H9 (cell line): ENCODE results near the gene CAMTA2. TPM values are rescaled to one million over a fixed set of nuclear protein-coding genes. Genes with fewer than 3 reads are reported as not detected.

Experiments
- DNase-seq: peaks from one replicate; pipeline ENCODE4 v3.0.0-alpha.2; 2017
- H2AFZ ChIP-seq: one replicate; pipeline ENCODE4 v1.6.1; 2013; ENCODE audit warnings: mild to moderate bottlenecking, low read length, control low read depth, moderate library complexity
- H2AK5ac ChIP-seq: 2 replicates; pipeline ENCODE4 v1.6.1; 2013; ENCODE audit warnings: low read length, control low read depth, mixed read lengths; ENCODE audit not compliant: insufficient read length
- H2BK120ac ChIP-seq: one replicate; pipeline ENCODE4 v1.6.1; 2013; ENCODE audit warnings: low read depth, mild to moderate bottlenecking, low read length, control low read depth, inconsistent platforms; ENCODE audit not compliant: poor library complexity, severe bottlenecking
- H2BK12ac ChIP-seq: 2 replicates; pipeline ENCODE4 v1.6.1; 2013; ENCODE audit warnings: low read length, control low read depth, mixed read lengths, low read depth; ENCODE audit not compliant: insufficient read length
- H2BK15ac ChIP-seq: 2 replicates; pipeline ENCODE4 v1.6.1; 2013; ENCODE audit warnings: low read depth, low read length, control low read depth
- H2BK20ac ChIP-seq: one replicate; pipeline ENCODE4 v1.6.1; 2013; ENCODE audit warnings: low read depth, mild to moderate bottlenecking, low read length, control low read depth, inconsistent platforms; ENCODE audit not compliant: poor library complexity, severe bottlenecking
- H2BK5ac ChIP-seq: 2 replicates; pipeline ENCODE4 v1.6.1; 2013; ENCODE audit warnings: low read length, control low read depth, mixed read lengths; ENCODE audit not compliant: insufficient read length
- H3K14ac ChIP-seq: 2 replicates; pipeline ENCODE4 v1.6.1; 2013; ENCODE audit warnings: low read length, control low read depth; ENCODE audit not compliant: insufficient read depth
- H3K18ac ChIP-seq: 2 replicates; pipeline ENCODE4 v1.6.1; 2013; ENCODE audit warnings: low read depth, mild to moderate bottlenecking, mixed read lengths, low read length, control low read depth; ENCODE audit not compliant: insufficient read length
- H3K23ac ChIP-seq: 2 replicates; pipeline ENCODE4 v1.6.1; 2013; ENCODE audit warnings: low read length, control low read depth, mixed read lengths, low read depth; ENCODE audit not compliant: insufficient read length
- H3K23me2 ChIP-seq: 2 replicates; pipeline ENCODE4 v1.6.1; 2013; ENCODE audit warnings: low read depth, mild to moderate bottlenecking, mixed read lengths, low read length, control low read depth; ENCODE audit not compliant: insufficient read length, poor library complexity, severe bottlenecking
- H3K27ac ChIP-seq: 2 replicates; pipeline ENCODE4 v1.5.1; 2013; ENCODE audit warnings: low read length, control low read depth, mixed read lengths, low read depth; ENCODE audit not compliant: insufficient read length
- H3K27me3 ChIP-seq: 2 replicates; pipeline ENCODE4 v1.6.1; 2013; ENCODE audit warnings: low read length, control low read depth, inconsistent platforms; ENCODE audit not compliant: insufficient read depth
- H3K4ac ChIP-seq: 2 replicates; pipeline ENCODE4 v1.6.1; 2013; ENCODE audit warnings: low read depth, mild to moderate bottlenecking, control low read depth, inconsistent platforms, low read length, moderate library complexity
- H3K4me1 ChIP-seq: 2 replicates; pipeline ENCODE4 v1.6.1; 2013; ENCODE audit warnings: low read length, control low read depth, inconsistent platforms; ENCODE audit not compliant: insufficient read depth
- H3K4me2 ChIP-seq: 2 replicates; pipeline ENCODE4 v1.6.1; 2013; ENCODE audit warnings: low read length, control low read depth, mixed read lengths; ENCODE audit not compliant: insufficient read length, insufficient read depth
- H3K56ac ChIP-seq: 2 replicates; pipeline ENCODE4 v1.6.1; 2013; ENCODE audit warnings: low read depth, mild to moderate bottlenecking, mixed read lengths, low read length, control low read depth; ENCODE audit not compliant: insufficient read length
- H3K79me1 ChIP-seq: 2 replicates; pipeline ENCODE4 v1.6.1; 2013; ENCODE audit warnings: low read depth, mild to moderate bottlenecking, moderate library complexity, low read length, control low read depth, inconsistent platforms; ENCODE audit not compliant: insufficient read depth, poor library complexity, severe bottlenecking
- H3K79me2 ChIP-seq: 2 replicates; pipeline ENCODE4 v1.6.1; 2013; ENCODE audit warnings: low read length, control low read depth, inconsistent platforms; ENCODE audit not compliant: insufficient read depth
- H3K9ac ChIP-seq: 2 replicates; pipeline ENCODE4 v1.6.1; 2013; ENCODE audit warnings: low read length, control low read depth, mixed read lengths; ENCODE audit not compliant: insufficient read length; ENCODE audit errors: extremely low read depth
- H3K9me3 ChIP-seq: one replicate; pipeline ENCODE4 v1.6.1; 2013; ENCODE audit warnings: low read depth, low read length, inconsistent platforms; ENCODE audit not compliant: control insufficient read depth
- H3T11ph ChIP-seq: one replicate; pipeline ENCODE4 v1.6.1; 2013; ENCODE audit warnings: mild to moderate bottlenecking, low read length, control low read depth, inconsistent platforms
- H4K20me1 ChIP-seq: one replicate; pipeline ENCODE4 v1.6.1; 2013; ENCODE audit not compliant: control insufficient read depth, insufficient read length, insufficient read depth
- H4K5ac ChIP-seq: 2 replicates; pipeline ENCODE4 v1.6.1; 2013; ENCODE audit warnings: low read depth, mild to moderate bottlenecking, mixed read lengths, low read length, control low read depth; ENCODE audit not compliant: insufficient read length
- H4K8ac ChIP-seq: replicated peaks from 2 replicates; pipeline ENCODE4 v1.6.1; 2013; ENCODE audit warnings: low read length, control low read depth, mixed read lengths, low read depth; ENCODE audit not compliant: insufficient read length
- H4K91ac ChIP-seq: 2 replicates; pipeline ENCODE4 v1.6.1; 2013; ENCODE audit warnings: low read depth, mild to moderate bottlenecking, moderate library complexity, mixed read lengths, low read length, control low read depth; ENCODE audit not compliant: insufficient read length
- H3K27ac Mint-ChIP-seq, 3 experiments: 2 replicates in 2 of 3; 3 replicates in 1 of 3; pipeline ENCODE4 v1.8.0; 2020 to 2021; ENCODE audit warnings: mixed read lengths in 3 of 3, mild to moderate bottlenecking in 1 of 3, moderate library complexity in 1 of 3
- H3K27me3 Mint-ChIP-seq: 2 replicates; pipeline ENCODE4 v1.8.0; 2021; ENCODE audit warnings: low read depth, mild to moderate bottlenecking, moderate library complexity, mixed read lengths
- H3K36me3 Mint-ChIP-seq, 3 experiments: 2 replicates in 2 of 3; 3 replicates in 1 of 3; pipeline ENCODE4 v1.8.0; 2020 to 2021; ENCODE audit warnings: low read depth in 3 of 3, mixed read lengths in 3 of 3; ENCODE audit not compliant: insufficient read depth in 1 of 3
- H3K4me1 Mint-ChIP-seq, 2 experiments: 2 replicates each; pipeline ENCODE4 v1.8.0; 2020; ENCODE audit warnings: mixed read lengths in 2 of 2
- H3K4me3 Mint-ChIP-seq, 2 experiments: 2 replicates in 1 of 2; 3 replicates in 1 of 2; pipeline ENCODE4 v1.8.0; 2020 to 2021; ENCODE audit warnings: mild to moderate bottlenecking in 2 of 2, mixed read lengths in 2 of 2, moderate library complexity in 1 of 2
- H3K9me3 Mint-ChIP-seq, 2 experiments: 2 replicates in 1 of 2; 3 replicates in 1 of 2; pipeline ENCODE4 v1.8.0; 2020; ENCODE audit warnings: mild to moderate bottlenecking in 2 of 2, mixed read lengths in 2 of 2, moderate library complexity in 1 of 2
- CTCF ChIP-seq: fragments of 200-600 bp; sonication (generic); conservative IDR thresholded peaks from 3 replicates; pipeline ENCODE4 v1.8.0; 2021; ENCODE audit warnings: antibody characterized with exemption, mild to moderate bottlenecking
- WGBS: extraction: QIAGEN DNeasy Blood & Tissue Kit; methylation state at CpG from one replicate; pipeline ENCODE4 v1.1.7; 2013; ENCODE audit warnings: missing lambda C conversion rate, low lambda C conversion rate, mixed read lengths; ENCODE audit not compliant: insufficient read length; ENCODE audit errors: extremely low coverage; 5-methylcytosine and 5-hydroxymethylcytosine counted together
- total RNA-seq: library from RNA; stranded (reverse); gene quantifications from 2 replicates; pipeline ENCODE4 v1.2.1, GENCODE V29; 2021

The CAMTA2 gene
- total RNA-seq, 1 experiment from 2014 or later: 15.6 TPM

GRCh38 chr17:4945176-4945943, 42.1 kb downstream of the CAMTA2 start:
- Histone ChIP-seq H2AK5ac (no peak overlapping the region), H3K4me2 (peak overlapping the region; percentile 11), H3K4ac (no peak overlapping the region), H3K56ac (no peak overlapping the region), H4K91ac (no peak overlapping the region), H2BK5ac (no peak overlapping the region), H2AFZ (no peak overlapping the region), H3K23me2 (peaks cover 23% of the 10 kb centered on the region), H3T11ph (no peak overlapping the region), H2BK12ac (no peak overlapping the region), H3K23ac (no peak overlapping the region), H3K4me1 (no peaks in the 10 kb centered on the region), H4K8ac (no peak overlapping the region), H2BK15ac (no peak overlapping the region), H3K9ac (no peak overlapping the region), H3K27ac (no peak overlapping the region), H3K27me3 (no peaks in the 10 kb centered on the region), H3K79me2 (peaks cover 15% of the 10 kb centered on the region; the same call in 1 of the 2 replicates), H4K5ac (no peak overlapping the region), H2BK120ac (no peak overlapping the region), H3K9me3 (no peaks in the 10 kb centered on the region), H3K18ac (no peak overlapping the region), H4K20me1 (no peaks in the 10 kb centered on the region), H3K14ac (no peak overlapping the region), H2BK20ac (no peak overlapping the region), H3K79me1 (peaks cover 4% of the 10 kb centered on the region)
- H3K27me3 Mint-ChIP-seq: peaks cover 6% of the 10 kb centered on the region
- no CpG with 5 or more reads among the region's 7 CpGs for WGBS
- H3K36me3 Mint-ChIP-seq: peaks cover 32 to 67% (median 53%) of the 10 kb centered on the region in 3 experiments
- peaks cover 29 to 35% of the 10 kb centered on the region in 2 experiments for H3K4me1 Mint-ChIP-seq
- H3K27ac Mint-ChIP-seq: peak overlapping the region; percentile 75 to 92 (median 91)
- peaks cover 0 to 2% of the 10 kb centered on the region in 2 experiments; a peak in 2 of 5 replicates for H3K9me3 Mint-ChIP-seq
- TF ChIP-seq CTCF: no peak
- H3K4me3 Mint-ChIP-seq: peak overlapping the region; percentile 95 to 100
- peak; percentile 80 for DNase-seq
